ENCODE measurements around the gene VAMP2. TPM values are rescaled to one million over a fixed set of nuclear protein-coding genes. Genes with fewer than 3 reads are reported as not detected.

VAMP2 gene
- total RNA-seq, 1 experiment from 2014 or later, result 47.7 TPM

DNA sequence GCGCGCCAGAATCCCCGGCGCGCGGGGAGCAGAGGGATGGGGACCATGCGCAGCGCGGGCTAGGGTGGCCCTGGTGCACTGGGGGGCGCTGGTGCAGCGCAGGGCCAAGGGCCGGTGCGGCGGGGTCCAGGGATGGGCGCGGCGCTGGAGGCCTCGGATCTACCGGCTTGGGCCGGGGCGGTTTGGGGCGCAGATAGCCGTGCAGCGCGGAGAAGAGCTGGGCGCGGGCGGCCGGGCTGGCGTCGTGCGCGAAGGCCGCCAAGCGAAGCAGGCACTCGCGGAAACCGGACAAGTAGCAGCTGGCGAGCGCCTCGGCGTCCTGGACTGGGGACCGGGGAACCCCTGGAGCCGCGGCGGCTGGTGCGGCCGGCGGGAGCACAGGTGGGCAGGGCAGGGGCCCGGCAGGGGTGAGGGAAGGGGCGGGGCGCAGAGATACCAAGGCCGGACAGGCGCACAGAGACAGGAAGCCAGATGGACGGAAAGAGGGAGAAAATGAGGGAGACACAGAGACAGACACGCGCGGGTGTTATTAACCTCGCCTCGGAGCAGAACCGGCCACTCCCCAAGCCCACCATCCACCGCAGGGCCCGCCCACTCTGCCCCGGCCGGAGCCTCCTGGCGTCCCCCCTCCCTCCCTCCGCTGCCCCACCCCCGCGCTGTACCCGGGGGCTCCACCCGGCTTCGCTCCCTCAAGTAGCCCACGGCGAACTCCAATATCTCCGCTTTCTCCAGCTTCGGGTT lies 40.9 kb downstream of the VAMP2 start:
- Histone ChIP-seq H2AFZ (ENCODE audit: low read length) (peak overlapping the region; percentile 69; the same call in 1 of the 2 replicates), H3K79me2 (ENCODE audit: low read length) (no peaks in the 10 kb centered on the region), H3K9ac (ENCODE audit: low read length) (peak overlapping the region; percentile 62), H4K20me1 (ENCODE audit: insufficient read depth, low read depth, low read length) (no peaks in the 10 kb centered on the region), H3K27ac (ENCODE audit: low read length) (no peak overlapping the region), H3K9me3 (ENCODE audit: low read length) (no peaks in the 10 kb centered on the region), H3K4me2 (ENCODE audit: low read depth, low read length, poor library complexity, severe bottlenecking) (peak overlapping the region; percentile 100), H3K4me3 (ENCODE audit: low read length) (peak overlapping the region; percentile 92), H3K27me3 (ENCODE audit: low read length) (no peaks in the 10 kb centered on the region), H3K9me2 (replicated peaks; ENCODE audit: insufficient read depth, low read length) (no peaks in the 10 kb centered on the region), H3K36me3 (ENCODE audit: insufficient read depth, low read length) (no peaks in the 10 kb centered on the region), H3K4me1 (ENCODE audit: low read length) (peaks cover 78% of the 10 kb centered on the region)
- DNase-seq, result peak; percentile 89

DNA sequence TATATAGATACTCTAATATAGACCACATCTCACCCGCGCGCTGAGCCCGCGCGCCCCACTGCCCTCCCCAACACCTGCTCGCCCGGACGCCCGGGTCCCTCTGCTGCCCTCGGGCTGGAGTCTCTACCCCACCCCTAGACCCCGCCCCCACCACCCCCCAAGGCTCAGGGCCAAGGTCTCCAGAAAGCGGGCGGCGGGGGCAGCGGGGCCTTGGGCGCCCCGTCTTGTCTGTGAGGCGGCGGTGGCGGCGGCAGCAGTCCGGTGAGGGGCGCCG lies 41.4 kb downstream of the VAMP2 start:
- no peaks in the 10 kb centered on the region for H3K27me3 ChIP-seq (ENCODE audit: low read length)
- H4K20me1 ChIP-seq (ENCODE audit: insufficient read depth, low read depth, low read length), result no peaks in the 10 kb centered on the region
- no peaks in the 10 kb centered on the region for H3K9me2 ChIP-seq (replicated peaks; ENCODE audit: insufficient read depth, low read length)
- H3K36me3 ChIP-seq (ENCODE audit: insufficient read depth, low read length), result no peaks in the 10 kb centered on the region
- peak overlapping the region; percentile 92 for H3K4me3 ChIP-seq (ENCODE audit: low read length)
- H3K9ac ChIP-seq (ENCODE audit: low read length), result peak overlapping the region; percentile 62
- H3K27ac ChIP-seq (ENCODE audit: low read length), result no peak overlapping the region
- no peaks in the 10 kb centered on the region for H3K9me3 ChIP-seq (ENCODE audit: low read length)
- H2AFZ ChIP-seq (ENCODE audit: low read length), result 0 out of 2 replicates have a peak overlapping the region, but pooled peaks have one; percentile 69
- DNase-seq, result no peak
- peaks cover 75% of the 10 kb centered on the region for H3K4me1 ChIP-seq (ENCODE audit: low read length)
- no peaks in the 10 kb centered on the region for H3K79me2 ChIP-seq (ENCODE audit: low read length)
- peak overlapping the region; percentile 100 for H3K4me2 ChIP-seq (ENCODE audit: low read depth, low read length, poor library complexity, severe bottlenecking)

DNA sequence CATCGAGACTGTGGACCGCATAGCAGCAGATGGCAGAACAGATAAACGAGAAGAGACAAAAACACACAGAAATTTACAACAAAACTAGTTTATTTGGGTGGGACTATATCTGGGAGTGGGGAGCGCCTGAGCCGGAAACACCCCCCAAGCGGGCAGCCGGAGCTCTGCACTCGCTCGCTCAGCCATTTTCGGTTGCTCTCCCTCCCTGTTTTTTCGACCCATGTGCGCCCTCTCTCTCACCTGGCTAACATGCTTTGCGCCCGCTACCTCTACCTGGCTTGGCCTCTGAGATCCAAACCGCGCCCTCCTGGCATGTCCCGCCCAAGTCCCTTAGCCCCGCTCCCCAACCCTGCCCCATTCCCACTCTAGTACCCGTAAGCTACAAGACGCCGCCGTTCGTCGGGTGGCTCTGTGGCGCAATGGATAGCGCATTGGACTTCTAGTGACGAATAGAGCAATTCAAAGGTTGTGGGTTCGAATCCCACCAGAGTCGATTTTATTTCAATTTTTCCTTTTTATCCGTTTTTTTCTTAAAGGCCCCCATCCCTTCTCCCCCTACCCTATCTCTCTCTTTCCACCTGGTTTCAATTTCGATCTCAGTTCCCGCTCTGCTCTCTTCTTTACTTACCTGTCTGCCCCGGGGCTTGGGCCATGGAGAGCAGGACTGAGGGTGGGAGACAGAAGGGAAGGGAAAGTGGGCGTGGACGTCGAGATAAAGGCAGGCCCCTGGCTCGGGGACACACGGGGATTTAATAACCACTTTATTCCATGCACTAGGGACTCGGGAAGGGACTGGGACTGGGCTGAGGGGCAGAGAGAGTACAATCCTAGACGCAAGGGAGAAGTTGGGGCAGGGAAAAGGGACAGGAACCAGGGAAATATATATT lies 42.0 kb downstream of the VAMP2 start:
- Histone ChIP-seq H3K79me2 (ENCODE audit: low read length) (no peaks in the 10 kb centered on the region), H4K20me1 (ENCODE audit: insufficient read depth, low read depth, low read length) (no peaks in the 10 kb centered on the region), H3K4me1 (ENCODE audit: low read length) (peaks cover 70% of the 10 kb centered on the region), H3K4me3 (ENCODE audit: low read length) (peak overlapping the region; percentile 92), H3K9me2 (replicated peaks; ENCODE audit: insufficient read depth, low read length) (no peaks in the 10 kb centered on the region), H2AFZ (ENCODE audit: low read length) (peak overlapping the region; percentile 34; the same call in 1 of the 2 replicates), H3K36me3 (ENCODE audit: insufficient read depth, low read length) (no peaks in the 10 kb centered on the region), H3K27ac (ENCODE audit: low read length) (peak overlapping the region; percentile 54), H3K4me2 (ENCODE audit: low read depth, low read length, poor library complexity, severe bottlenecking) (peak overlapping the region; percentile 100), H3K27me3 (ENCODE audit: low read length) (no peaks in the 10 kb centered on the region), H3K9me3 (ENCODE audit: low read length) (no peaks in the 10 kb centered on the region), H3K9ac (ENCODE audit: low read length) (peak overlapping the region; percentile 62)
- DNase-seq, result peak; percentile 94

DNA sequence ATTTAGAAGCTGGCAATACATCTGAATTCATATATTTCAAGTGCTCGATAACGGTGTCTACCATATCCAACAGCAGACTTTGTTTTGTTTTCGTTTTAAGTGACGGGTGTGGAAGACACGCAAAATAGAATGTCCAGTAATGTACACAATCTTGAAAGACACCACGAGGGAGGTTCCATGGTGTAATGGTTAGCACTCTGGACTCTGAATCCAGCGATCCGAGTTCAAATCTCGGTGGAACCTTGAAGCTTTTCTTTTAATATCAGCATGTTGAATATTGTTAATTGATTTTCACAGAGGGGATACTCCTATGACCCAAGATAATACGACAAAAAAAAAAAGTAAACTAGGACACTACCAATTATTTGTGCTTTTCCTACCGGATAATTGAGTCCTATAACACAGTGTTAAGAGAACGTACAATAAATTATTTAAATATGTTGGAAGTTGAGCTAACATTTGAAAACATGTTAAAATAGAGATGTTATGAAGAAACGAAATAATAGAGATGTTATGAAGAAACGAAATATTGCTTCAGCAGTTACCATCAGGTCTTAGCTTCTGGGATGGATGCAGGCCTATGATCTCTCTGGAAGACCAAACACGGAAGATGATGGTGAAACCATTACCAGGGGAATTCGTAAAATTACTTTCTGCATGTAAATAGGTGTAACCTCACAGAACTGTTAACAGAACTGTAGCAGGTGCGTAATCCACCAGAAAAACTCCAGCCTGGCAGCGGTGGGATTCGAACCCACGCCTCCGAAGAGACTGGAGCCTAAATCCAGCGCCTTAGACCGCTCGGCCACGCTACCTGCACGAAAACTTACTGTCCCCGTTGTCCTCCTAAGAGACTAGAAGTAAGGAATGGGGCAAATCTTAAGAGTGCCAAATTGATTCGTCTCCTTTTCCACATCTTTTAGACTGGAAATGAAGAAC lies 42.9 kb downstream of the VAMP2 start:
- Histone ChIP-seq H3K27me3 (ENCODE audit: low read length) (no peaks in the 10 kb centered on the region), H3K36me3 (ENCODE audit: insufficient read depth, low read length) (no peaks in the 10 kb centered on the region), H3K4me3 (ENCODE audit: low read length) (peak overlapping the region; percentile 92), H2AFZ (ENCODE audit: low read length) (0 out of 2 replicates have a peak overlapping the region, but pooled peaks have one; percentile 34), H3K27ac (ENCODE audit: low read length) (peak overlapping the region; percentile 78), H3K4me2 (ENCODE audit: low read depth, low read length, poor library complexity, severe bottlenecking) (peak overlapping the region; percentile 100), H3K9me3 (ENCODE audit: low read length) (no peaks in the 10 kb centered on the region), H3K79me2 (ENCODE audit: low read length) (no peaks in the 10 kb centered on the region), H3K9ac (ENCODE audit: low read length) (peak overlapping the region; percentile 74), H3K9me2 (replicated peaks; ENCODE audit: insufficient read depth, low read length) (no peaks in the 10 kb centered on the region), H4K20me1 (ENCODE audit: insufficient read depth, low read depth, low read length) (no peaks in the 10 kb centered on the region), H3K4me1 (ENCODE audit: low read length) (peaks cover 63% of the 10 kb centered on the region)
- peak; percentile 96 for DNase-seq

DNA sequence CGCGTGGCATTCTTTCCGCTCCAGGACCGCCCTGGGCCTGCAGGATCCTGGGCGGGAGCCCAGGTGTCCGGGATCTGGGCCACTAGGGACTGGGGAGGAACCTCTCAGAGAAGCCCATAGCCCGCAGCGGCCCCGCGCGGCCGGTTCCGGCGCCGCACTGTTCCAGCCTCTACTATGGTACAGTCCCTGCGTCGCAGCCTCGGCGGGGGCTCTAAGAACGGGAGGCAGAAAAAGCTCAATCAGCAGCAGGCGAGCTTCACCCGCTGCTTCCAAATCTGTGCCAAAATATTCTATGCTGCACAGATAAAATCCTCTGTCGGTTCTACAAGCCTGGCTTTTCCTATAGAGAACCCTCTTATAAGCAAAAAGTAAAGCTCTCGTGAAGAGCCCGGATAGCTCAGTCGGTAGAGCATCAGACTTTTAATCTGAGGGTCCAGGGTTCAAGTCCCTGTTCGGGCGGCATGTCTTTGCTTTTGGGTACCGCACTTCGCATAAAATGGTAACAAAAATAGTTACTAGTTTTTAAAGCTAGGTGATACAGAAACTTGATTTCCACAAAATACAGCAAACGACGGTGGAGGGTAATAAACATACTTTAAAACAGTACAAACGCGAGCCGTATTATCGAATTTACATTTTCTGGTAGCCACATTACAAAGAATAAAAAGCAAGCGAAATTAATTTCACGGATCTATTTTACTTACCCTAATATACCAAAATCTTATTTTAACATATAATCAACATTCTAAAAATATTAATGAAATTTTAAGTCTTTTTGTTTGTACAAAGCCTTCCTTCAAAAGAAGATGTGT lies 43.8 kb downstream of the VAMP2 start:
- Histone ChIP-seq H3K79me2 (ENCODE audit: low read length) (no peaks in the 10 kb centered on the region), H3K4me3 (ENCODE audit: low read length) (peak overlapping the region; percentile 76), H2AFZ (ENCODE audit: low read length) (peak overlapping the region; percentile 84), H3K4me2 (ENCODE audit: low read depth, low read length, poor library complexity, severe bottlenecking) (peak overlapping the region; percentile 100), H3K27ac (ENCODE audit: low read length) (peak overlapping the region; percentile 78), H3K4me1 (ENCODE audit: low read length) (peaks cover 54% of the 10 kb centered on the region), H3K9ac (ENCODE audit: low read length) (peak overlapping the region; percentile 74), H3K27me3 (ENCODE audit: low read length) (no peaks in the 10 kb centered on the region), H3K9me3 (ENCODE audit: low read length) (no peaks in the 10 kb centered on the region), H3K9me2 (replicated peaks; ENCODE audit: insufficient read depth, low read length) (no peaks in the 10 kb centered on the region), H3K36me3 (ENCODE audit: insufficient read depth, low read length) (no peaks in the 10 kb centered on the region), H4K20me1 (ENCODE audit: insufficient read depth, low read depth, low read length) (no peaks in the 10 kb centered on the region)
- DNase-seq, result peak; percentile 94

DNA sequence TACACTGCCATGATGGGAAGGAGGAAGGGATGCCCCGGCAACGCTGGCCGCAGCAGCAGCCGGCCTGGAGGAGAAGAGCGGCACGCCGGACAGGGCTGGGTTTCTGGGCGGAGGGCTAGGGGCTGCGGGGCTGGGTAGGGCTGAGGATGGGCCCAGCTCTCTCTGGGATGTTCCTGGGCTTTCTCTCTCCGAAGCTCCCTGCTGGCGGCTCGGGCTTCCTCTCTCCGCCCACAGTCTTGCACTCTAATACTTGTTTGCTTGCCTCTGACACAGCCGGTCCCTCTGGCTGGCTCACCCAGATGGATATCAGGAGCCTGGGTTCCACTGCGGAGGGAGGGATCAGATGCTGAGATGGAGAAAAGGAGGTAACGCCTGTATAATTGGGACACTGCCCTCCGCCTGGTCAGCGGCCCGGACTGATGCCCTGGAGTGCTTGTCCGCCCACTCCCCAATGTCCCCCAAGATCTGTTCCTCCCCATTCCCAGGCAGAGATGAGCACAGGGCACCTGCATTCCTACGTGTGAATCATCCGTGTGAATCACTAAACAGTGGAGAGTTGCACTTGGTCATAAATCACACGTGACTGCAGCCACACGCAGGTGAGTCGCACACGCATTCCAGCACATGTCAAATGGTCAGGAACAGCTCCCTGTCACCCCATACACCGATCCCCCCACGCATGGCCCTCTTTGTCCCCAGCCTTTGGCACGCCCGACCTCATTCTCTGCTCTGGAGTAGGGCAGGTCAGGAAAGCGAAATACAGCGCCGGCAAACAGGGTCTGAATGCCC lies 44.6 kb downstream of the VAMP2 start, which contains the start of gene ALOXE3:
Gene ALOXE3 (minus strand): TSS at position 535 of the 789 bp plus-strand sequence. CDS start 524 bp downstream, at position 11.
- Histone ChIP-seq H2AFZ (ENCODE audit: low read length) (peak within 1 kb of the TSS; percentile 84), H3K27ac (ENCODE audit: low read length) (peak within 1 kb of the TSS; percentile 78), H3K9me2 (replicated peaks; ENCODE audit: insufficient read depth, low read length) (no peaks in the 10 kb centered on the region), H3K4me3 (ENCODE audit: low read length) (peak within 1 kb of the TSS; percentile 76), H3K4me2 (ENCODE audit: low read depth, low read length, poor library complexity, severe bottlenecking) (peak within 1 kb of the TSS; percentile 100), H3K27me3 (ENCODE audit: low read length) (no peaks in the 10 kb centered on the region), H3K36me3 (ENCODE audit: insufficient read depth, low read length) (no peaks in the 10 kb centered on the region), H3K9ac (ENCODE audit: low read length) (peak within 1 kb of the TSS; percentile 74), H3K79me2 (ENCODE audit: low read length) (no peaks in the 10 kb centered on the region), H3K9me3 (ENCODE audit: low read length) (no peaks in the 10 kb centered on the region), H3K4me1 (ENCODE audit: low read length) (peaks cover 46% of the 10 kb centered on the region), H4K20me1 (ENCODE audit: insufficient read depth, low read depth, low read length) (no peaks in the 10 kb centered on the region)
- no peak for DNase-seq
